Measurements from ENCODE around the gene MYEF2.

- TF ChIP-seq CTCF (conservative IDR thresholded peaks at IDR 0.05; ENCODE audit: low read depth, low read length) (no peak), EZH2 (IDR thresholded peaks at IDR 0.05; ENCODE audit: low read length, unreplicated experiment) (no peak), EZH2phosphoT487 (IDR thresholded peaks at IDR 0.05; ENCODE audit: borderline replicate concordance, low read length) (no peak)
These were observed 92.0 kb downstream of the MYEF2 start for GRCh38 chr15:48086133-48086532.
